Measurements from ENCODE around the gene OSBPL5. TPM values are rescaled to one million over a fixed set of nuclear protein-coding genes. Genes with fewer than 3 reads are reported as not detected.

The OSBPL5 gene
- total RNA-seq, 1 experiment from 2014 or later: 16.1 TPM

DNA sequence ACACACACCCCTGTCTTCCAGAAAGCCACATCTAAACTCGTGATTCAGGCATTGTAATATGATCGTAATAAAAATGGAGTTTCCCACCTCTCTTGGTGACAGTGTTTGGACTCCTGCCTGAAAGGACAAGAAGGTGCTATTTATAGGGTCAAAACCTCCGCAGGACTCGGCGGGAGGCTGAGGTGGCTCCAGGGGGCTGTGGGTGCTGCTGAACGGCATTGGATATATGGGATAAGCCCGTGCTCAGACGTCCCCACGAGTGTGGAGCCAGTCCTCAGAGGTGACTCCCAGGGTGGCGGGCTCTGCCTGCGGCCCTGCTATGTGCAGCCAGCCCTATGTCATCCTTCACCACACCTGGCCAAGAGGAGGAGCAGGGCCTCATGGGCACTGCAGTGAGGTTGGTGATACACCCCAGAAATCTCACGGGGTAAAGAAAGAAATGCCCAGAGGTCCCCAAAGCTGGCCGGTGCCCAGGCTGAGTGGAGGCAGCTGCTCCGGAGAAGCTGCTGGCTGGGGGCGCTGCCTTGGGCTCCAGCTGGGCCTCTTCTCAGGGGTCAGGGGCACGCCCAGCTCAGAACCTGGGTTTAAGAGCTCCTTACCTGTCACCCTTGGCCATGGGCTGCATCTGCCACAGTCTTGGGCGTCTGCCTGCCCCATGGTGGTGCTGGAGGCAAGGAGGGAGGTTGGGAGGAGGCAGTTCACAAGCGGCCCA is 5.1 kb upstream of the OSBPL5 start:
- Histone ChIP-seq H2BK120ac (ENCODE audit: low read depth, low read length, poor library complexity, severe bottlenecking) (no peak overlapping the region), H3K79me1 (ENCODE audit: insufficient read depth, low read depth, low read length, poor library complexity, severe bottlenecking) (no peaks in the 10 kb centered on the region), H3K23me2 (ENCODE audit: insufficient read length, low read depth, low read length, poor library complexity, severe bottlenecking) (no peaks in the 10 kb centered on the region), H3K4me1 (ENCODE audit: insufficient read depth, low read length) (no peaks in the 10 kb centered on the region; the same call in 1 of the 2 replicates), H4K5ac (ENCODE audit: insufficient read length, low read depth, low read length) (no peak overlapping the region), H3T11ph (ENCODE audit: low read length) (no peak overlapping the region), H3K9me3 (ENCODE audit: control insufficient read depth, low read depth, low read length) (no peaks in the 10 kb centered on the region), H2BK15ac (ENCODE audit: low read depth, low read length) (no peak overlapping the region), H4K8ac (replicated peaks; ENCODE audit: insufficient read length, low read depth, low read length) (no peak overlapping the region), H3K4me2 (ENCODE audit: insufficient read depth, insufficient read length, low read length) (no peak overlapping the region), H3K79me2 (ENCODE audit: insufficient read depth, low read length) (no peaks in the 10 kb centered on the region), H2AK5ac (ENCODE audit: insufficient read length, low read length) (no peak overlapping the region), H2BK5ac (ENCODE audit: insufficient read length, low read length) (no peak overlapping the region), H3K56ac (ENCODE audit: insufficient read length, low read depth, low read length) (no peak overlapping the region), H3K23ac (ENCODE audit: insufficient read length, low read depth, low read length) (no peak overlapping the region), H3K4ac (ENCODE audit: low read depth, low read length) (no peak overlapping the region), H3K18ac (ENCODE audit: insufficient read length, low read depth, low read length) (no peak overlapping the region), H3K9ac (ENCODE audit: extremely low read depth, insufficient read length, low read length) (no peak overlapping the region), H4K91ac (ENCODE audit: insufficient read length, low read depth, low read length) (no peak overlapping the region), H2AFZ (ENCODE audit: low read length) (no peak overlapping the region), H2BK20ac (ENCODE audit: low read depth, low read length, poor library complexity, severe bottlenecking) (no peak overlapping the region), H3K27me3 (ENCODE audit: insufficient read depth, low read length) (peaks cover 7% of the 10 kb centered on the region; the same call in 1 of the 2 replicates), H3K14ac (ENCODE audit: insufficient read depth, low read length) (no peak overlapping the region), H3K27ac (ENCODE audit: insufficient read length, low read depth, low read length) (no peak overlapping the region), H4K20me1 (ENCODE audit: control insufficient read depth, insufficient read depth, insufficient read length) (no peaks in the 10 kb centered on the region), H2BK12ac (ENCODE audit: insufficient read length, low read depth, low read length) (no peak overlapping the region)
- Mint-ChIP-seq H3K4me3 (no peak overlapping the region; a peak in 1 of 5 replicates), H3K4me1 (peaks cover 14 to 17% of the 10 kb centered on the region in 2 experiments), H3K27me3 (ENCODE audit: low read depth) (peaks cover 64% of the 10 kb centered on the region), H3K36me3 (ENCODE audit: insufficient read depth in 1 of 3, low read depth in 3 of 3) (no peaks in the 10 kb centered on the region), H3K9me3 (no peaks in the 10 kb centered on the region), H3K27ac (no peak overlapping the region; a peak in 1 of 7 replicates)
- no CpG with 5 or more reads among the region's 18 CpGs for WGBS (ENCODE audit: extremely low coverage, insufficient read length, low lambda C conversion rate)
- TF ChIP-seq, protein P1, sequence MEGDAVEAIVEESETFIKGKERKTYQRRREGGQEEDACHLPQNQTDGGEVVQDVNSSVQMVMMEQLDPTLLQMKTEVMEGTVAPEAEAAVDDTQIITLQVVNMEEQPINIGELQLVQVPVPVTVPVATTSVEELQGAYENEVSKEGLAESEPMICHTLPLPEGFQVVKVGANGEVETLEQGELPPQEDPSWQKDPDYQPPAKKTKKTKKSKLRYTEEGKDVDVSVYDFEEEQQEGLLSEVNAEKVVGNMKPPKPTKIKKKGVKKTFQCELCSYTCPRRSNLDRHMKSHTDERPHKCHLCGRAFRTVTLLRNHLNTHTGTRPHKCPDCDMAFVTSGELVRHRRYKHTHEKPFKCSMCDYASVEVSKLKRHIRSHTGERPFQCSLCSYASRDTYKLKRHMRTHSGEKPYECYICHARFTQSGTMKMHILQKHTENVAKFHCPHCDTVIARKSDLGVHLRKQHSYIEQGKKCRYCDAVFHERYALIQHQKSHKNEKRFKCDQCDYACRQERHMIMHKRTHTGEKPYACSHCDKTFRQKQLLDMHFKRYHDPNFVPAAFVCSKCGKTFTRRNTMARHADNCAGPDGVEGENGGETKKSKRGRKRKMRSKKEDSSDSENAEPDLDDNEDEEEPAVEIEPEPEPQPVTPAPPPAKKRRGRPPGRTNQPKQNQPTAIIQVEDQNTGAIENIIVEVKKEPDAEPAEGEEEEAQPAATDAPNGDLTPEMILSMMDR (conservative IDR thresholded peaks at IDR 0.05): no peak
- no peak for DNase-seq
